Activated T-cell treated with anti-CD3 and anti-CD28 coated beads, Interleukin-2, amount 50 U/mL, for 24 hours (primary cell): Measurements from ENCODE around the gene TIMP1.

Experiments
- DNase-seq: peaks from one replicate; pipeline ENCODE4 v3.0.0-alpha.2; 2020
- H3K27ac Mint-ChIP-seq: 2 replicates; pipeline ENCODE4 v1.8.0; 2020; ENCODE audit warnings: mild to moderate bottlenecking, mixed read lengths
- H3K27me3 Mint-ChIP-seq: 2 replicates; pipeline ENCODE4 v1.8.0; 2020; ENCODE audit warnings: mixed read lengths
- H3K36me3 Mint-ChIP-seq: 2 replicates; pipeline ENCODE4 v1.8.0; 2020; ENCODE audit warnings: low read depth, mixed read lengths
- H3K4me1 Mint-ChIP-seq: 2 replicates; pipeline ENCODE4 v1.8.0; 2020; ENCODE audit warnings: low read depth, mixed read lengths
- H3K4me3 Mint-ChIP-seq: 2 replicates; pipeline ENCODE4 v1.8.0; 2020; ENCODE audit warnings: mild to moderate bottlenecking, moderate library complexity, mixed read lengths
- H3K9me3 Mint-ChIP-seq: 2 replicates; pipeline ENCODE4 v1.8.0; 2020; ENCODE audit warnings: mixed read lengths

The TIMP1 gene

DNA sequence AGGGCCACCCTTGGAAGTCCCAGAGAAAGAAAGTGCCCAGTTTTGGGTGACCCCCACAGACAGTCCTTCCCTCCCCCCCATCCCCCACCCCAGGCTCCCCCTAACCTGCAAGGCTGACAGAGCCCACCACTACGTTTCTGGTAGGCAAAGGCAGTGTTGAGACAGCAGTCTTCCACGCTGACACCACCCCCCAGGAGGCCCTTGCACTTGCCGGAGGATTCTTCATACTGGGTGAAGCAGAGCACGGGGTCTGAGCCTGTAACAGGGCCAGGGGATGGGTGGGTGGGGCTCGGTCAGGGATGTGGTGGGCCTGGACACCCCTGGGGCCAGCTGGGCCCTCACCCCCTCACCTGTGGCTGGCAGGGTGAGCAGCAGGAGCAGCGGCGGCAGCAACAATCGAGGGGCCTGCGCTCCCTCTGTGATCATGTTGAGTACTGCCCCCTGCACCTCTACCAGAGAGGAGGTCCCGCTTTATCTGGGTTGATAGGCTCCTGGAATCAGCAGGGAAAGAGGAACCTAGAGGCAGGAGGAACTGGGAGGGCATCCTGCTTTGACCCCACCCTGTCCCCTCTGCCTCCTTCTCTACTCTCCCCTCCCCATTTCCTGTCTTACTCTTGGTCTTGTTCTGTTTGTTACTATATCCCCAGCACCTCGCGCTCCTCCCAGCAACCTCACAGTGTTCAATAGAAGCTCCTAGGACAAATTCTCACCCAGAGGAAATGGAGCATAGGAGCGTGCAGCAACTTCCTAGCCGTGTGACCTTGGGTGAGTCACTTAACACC lies 47.4 kb downstream of the TIMP1 start, which contains the start of gene CFP:
TSS of gene CFP (minus strand) at position 512 of the 782 bp plus-strand sequence. CDS start at position 426, 86 bp downstream.
- H3K4me3 Mint-ChIP-seq, result peak within 1 kb of the TSS; percentile 47
- DNase-seq, result no peak
- peak within 1 kb of the TSS; percentile 84 for H3K27ac Mint-ChIP-seq
- peaks cover 17% of the 10 kb centered on the region for H3K27me3 Mint-ChIP-seq
- H3K4me1 Mint-ChIP-seq, result peaks cover 16% of the 10 kb centered on the region
- no peaks in the 10 kb centered on the region for H3K36me3 Mint-ChIP-seq
- H3K9me3 Mint-ChIP-seq, result no peaks in the 10 kb centered on the region

- Mint-ChIP-seq H3K27ac (no peak overlapping the region), H3K4me1 (peaks cover 18% of the 10 kb centered on the region), H3K9me3 (no peaks in the 10 kb centered on the region), H3K4me3 (no peak overlapping the region), H3K27me3 (peaks cover 9% of the 10 kb centered on the region), H3K36me3 (peaks cover 8% of the 10 kb centered on the region)
- no peak for DNase-seq
These were observed 49.4 kb downstream of the TIMP1 start for GRCh38 chrX:47631676-47632075.

- H3K27me3 Mint-ChIP-seq, result peaks cover 8% of the 10 kb centered on the region
- peaks cover 24% of the 10 kb centered on the region for H3K4me1 Mint-ChIP-seq
- H3K4me3 Mint-ChIP-seq, result no peak overlapping the region
- H3K36me3 Mint-ChIP-seq, result peaks cover 18% of the 10 kb centered on the region
- no peak for DNase-seq
- H3K9me3 Mint-ChIP-seq, result no peaks in the 10 kb centered on the region
- H3K27ac Mint-ChIP-seq, result no peak overlapping the region
These were observed 50.4 kb downstream of the TIMP1 start for GRCh38 chrX:47632666-47633065.

DNA sequence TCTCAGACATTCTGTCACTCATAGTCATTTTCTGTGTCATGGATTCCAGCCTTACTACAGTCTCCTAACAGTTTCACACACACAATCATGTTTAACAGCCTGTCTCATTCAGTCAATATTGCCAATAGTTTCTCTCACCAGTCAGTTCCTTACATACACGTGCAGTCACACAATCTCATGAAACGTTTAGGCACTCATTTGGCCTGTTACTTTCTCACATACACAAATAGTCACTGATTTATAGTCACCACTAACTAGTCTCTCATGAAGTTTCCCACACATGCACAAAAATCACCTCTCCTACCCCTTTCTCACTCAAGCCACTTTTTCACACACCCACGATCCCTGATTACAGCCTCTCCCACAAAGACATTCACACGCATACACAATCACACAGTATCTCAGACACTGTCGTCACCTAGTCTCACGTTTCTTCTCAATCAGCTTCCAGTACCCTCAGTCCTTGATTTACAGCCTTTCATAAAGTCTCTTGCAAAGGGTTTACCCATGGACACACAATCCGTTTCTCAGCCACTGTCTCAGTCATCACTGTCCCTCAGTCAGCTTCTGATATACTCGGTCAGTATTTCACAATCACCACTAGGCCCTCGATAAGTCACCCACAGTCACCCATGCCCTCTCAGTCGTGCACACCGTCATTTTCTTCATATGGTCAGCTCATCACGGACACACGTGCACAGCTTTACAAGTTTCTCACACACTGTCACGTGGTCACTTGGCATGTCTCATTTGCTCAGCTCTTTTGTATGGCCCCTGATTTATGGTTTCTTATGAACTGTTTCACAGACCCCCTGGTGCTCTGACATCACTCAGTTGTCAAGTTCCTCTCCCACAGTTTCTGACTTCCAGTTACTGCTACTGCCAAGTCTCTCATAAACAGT lies 51.7 kb downstream of the TIMP1 start:
- H3K27me3 Mint-ChIP-seq, result peaks cover 4% of the 10 kb centered on the region
- DNase-seq, result no peak
- peaks cover 27% of the 10 kb centered on the region for H3K4me1 Mint-ChIP-seq
- H3K36me3 Mint-ChIP-seq, result peaks cover 29% of the 10 kb centered on the region
- no peak overlapping the region for H3K27ac Mint-ChIP-seq
- no peaks in the 10 kb centered on the region for H3K9me3 Mint-ChIP-seq
- H3K4me3 Mint-ChIP-seq, result no peak overlapping the region

GRCh38 chrX:47634871-47635575 lies 52.8 kb downstream of the TIMP1 start:
- no peak overlapping the region for H3K4me3 Mint-ChIP-seq
- H3K36me3 Mint-ChIP-seq, result peaks cover 40% of the 10 kb centered on the region
- H3K27me3 Mint-ChIP-seq, result peaks cover 2% of the 10 kb centered on the region
- H3K27ac Mint-ChIP-seq, result no peak overlapping the region
- no peaks in the 10 kb centered on the region for H3K9me3 Mint-ChIP-seq
- H3K4me1 Mint-ChIP-seq, result peaks cover 20% of the 10 kb centered on the region
- DNase-seq, result no peak
